Hypothalamus (tissue), 51 donors: ENCODE measurements around the gene JUN.

ENCODE experiments used
- DNase-seq, 51 donors: peaks; one replicate each; lab custom pipeline; 2025; lab: John Stamatoyannopoulos, UW

The JUN gene

GRCh38 chr1:58784758-58785441 lies 1.1 kb upstream of the JUN start:
- peak; percentile 30 to 97 (median 80) for DNase-seq

- DNase-seq, result peak in 40 of 51 donors; percentile 33 to 85 (median 60)
These were observed 506 bp downstream of the JUN start for GRCh38 chr1:58783090-58783992.

GRCh38 chr1:58782178-58783089 lies 1.4 kb downstream of the JUN start:
- peak in 45 of 51 donors; percentile 15 to 82 (median 49) for DNase-seq

- DNase-seq, result peak in 44 of 51 donors; percentile 10 to 74 (median 50)
These were observed 2.2 kb downstream of the JUN start for GRCh38 chr1:58781541-58782177.

- DNase-seq, result peak in 1 of 51 donors; percentile 4
These were observed 2.9 kb downstream of the JUN start for GRCh38 chr1:58780836-58781452.

GRCh38 chr1:58780411-58780810 lies 3.4 kb downstream of the JUN start:
- DNase-seq, result no peak

GRCh38 chr1:58779801-58780382 lies 4.0 kb downstream of the JUN start:
- peak in 2 of 51 donors; percentile 18 to 19 for DNase-seq

- DNase-seq, result no peak
These were observed 4.6 kb downstream of the JUN start for GRCh38 chr1:58779059-58779754.

GRCh38 chr1:58778385-58779000 lies 5.4 kb downstream of the JUN start:
- no peak for DNase-seq

- no peak for DNase-seq
These were observed 9.8 kb downstream of the JUN start for GRCh38 chr1:58774027-58774426.

GRCh38 chr1:58773406-58773840 lies 10.4 kb downstream of the JUN start:
- peak in 17 of 51 donors; percentile 2 to 28 (median 12) for DNase-seq

- no peak for DNase-seq
These were observed 14.0 kb downstream of the JUN start for GRCh38 chr1:58769809-58770320.

- DNase-seq, result peak in 48 of 51 donors; percentile 3 to 85 (median 37)
These were observed 14.7 kb downstream of the JUN start for GRCh38 chr1:58768971-58769808.

GRCh38 chr1:58768191-58768731 lies 15.6 kb downstream of the JUN start:
- no peak for DNase-seq

GRCh38 chr1:58767143-58767542 lies 16.7 kb downstream of the JUN start:
- no peak for DNase-seq

GRCh38 chr1:58765441-58765840 lies 18.4 kb downstream of the JUN start:
- no peak for DNase-seq

- no peak for DNase-seq
These were observed 18.8 kb downstream of the JUN start for GRCh38 chr1:58765006-58765405.
